Keratinocyte (primary cell): ENCODE data around the gene HK2. TPM values are rescaled to one million over a fixed set of nuclear protein-coding genes. Genes with fewer than 3 reads are reported as not detected.

ENCODE experiments used
- DNase-seq: peaks from one replicate; pipeline ENCODE4 v3.0.0-alpha.2; 2011; ENCODE audit warnings: low read depth, missing footprints, low spot score
- FAIRE-seq: peaks from 2 replicates; lab custom pipeline; 2011; peaks lifted over from hg19 to GRCh38; lab: Jason Lieb, UNC
- H2AFZ ChIP-seq: 2 replicates; pipeline ENCODE4 v1.6.0; 2012; ENCODE audit warnings: low read length, control low read depth, inconsistent platforms; ENCODE audit not compliant: control insufficient read depth
- H3K27ac ChIP-seq: 2 replicates; pipeline ENCODE4 v1.5.1; 2011; ENCODE audit warnings: low read length; ENCODE audit not compliant: control insufficient read depth, insufficient read depth
- H3K27me3 ChIP-seq: 3 replicates; pipeline ENCODE4 v1.6.0; 2011; ENCODE audit warnings: low read length; ENCODE audit not compliant: control insufficient read depth, insufficient read depth; ENCODE audit errors: extremely low read depth
- H3K36me3 ChIP-seq, 2 experiments: 2 replicates in 1 of 2; 3 replicates in 1 of 2; pipeline ENCODE4 v1.5.1; 2011; ENCODE audit warnings: low read length in 2 of 2, mild to moderate bottlenecking in 1 of 2; ENCODE audit not compliant: control insufficient read depth in 2 of 2, insufficient read depth in 2 of 2; ENCODE audit errors: extremely low read depth in 1 of 2
- H3K4me1 ChIP-seq: 3 replicates; pipeline ENCODE4 v1.5.1; 2011; ENCODE audit warnings: low read length; ENCODE audit not compliant: control insufficient read depth, insufficient read depth; ENCODE audit errors: extremely low read depth
- H3K4me2 ChIP-seq: 3 replicates; pipeline ENCODE4 v1.6.0; 2011; ENCODE audit warnings: low read depth, low read length; ENCODE audit not compliant: control insufficient read depth, insufficient read depth; ENCODE audit errors: extremely low read depth
- H3K4me3 ChIP-seq, 3 experiments: fragments of 200-600 bp in 1 of 3; sonication (generic) in 1 of 3; 2 replicates in 2 of 3; 3 replicates in 1 of 3; pipeline ENCODE4 v1.5.1; 2011 to 2016; ENCODE audit warnings: low read length in 3 of 3, mild to moderate bottlenecking in 3 of 3, control low read depth in 2 of 3, inconsistent platforms in 1 of 3, low read depth in 1 of 3, mixed read lengths in 1 of 3, mixed run types in 1 of 3, moderate library complexity in 1 of 3; ENCODE audit not compliant: control insufficient read depth in 2 of 3, insufficient read depth in 2 of 3; ENCODE audit errors: extremely low read depth in 1 of 3
- H3K79me2 ChIP-seq: 2 replicates; pipeline ENCODE4 v1.6.0; 2012; ENCODE audit warnings: low read length; ENCODE audit not compliant: control insufficient read depth, insufficient read depth
- H3K9ac ChIP-seq: 3 replicates; pipeline ENCODE4 v1.6.0; 2011; ENCODE audit warnings: low read length; ENCODE audit not compliant: control insufficient read depth, insufficient read depth; ENCODE audit errors: extremely low read depth
- H3K9me1 ChIP-seq: 3 replicates; pipeline ENCODE4 v1.6.0; 2011; ENCODE audit warnings: low read length; ENCODE audit not compliant: control insufficient read depth, insufficient read depth; ENCODE audit errors: extremely low read depth
- H3K9me3 ChIP-seq: 2 replicates; pipeline ENCODE4 v1.5.1; 2012; ENCODE audit warnings: low read depth, low read length; ENCODE audit not compliant: control insufficient read depth
- H4K20me1 ChIP-seq: 3 replicates; pipeline ENCODE4 v1.6.0; 2011; ENCODE audit warnings: low read length; ENCODE audit not compliant: control insufficient read depth, insufficient read depth; ENCODE audit errors: extremely low read depth
- CTCF ChIP-seq, 3 experiments: IDR thresholded peaks in 1 of 3; conservative IDR thresholded peaks in 1 of 3; optimal IDR thresholded peaks in 1 of 3; 2 replicates in 2 of 3; 3 replicates in 1 of 3; pipeline versions ENCODE3 to v1.5.1; 2011; ENCODE audit warnings: low read length in 3 of 3, mild to moderate bottlenecking in 3 of 3, moderate library complexity in 2 of 3, control low read depth in 1 of 3, inconsistent platforms in 1 of 3; ENCODE audit not compliant: insufficient read depth in 2 of 3; ENCODE audit errors: extremely low read depth in 1 of 3
- EZH2 ChIP-seq: IDR thresholded peaks from one replicate; pipeline ENCODE4 v1.6.1; 2012; ENCODE audit warnings: inconsistent platforms, mild to moderate bottlenecking, low read length, moderate library complexity
- dilution Hi-C: fragments of 300-500 bp; cut with MboI; formaldehyde crosslinking; loops from one replicate; pipeline ENCODE4 v1.7.0; 2020; ENCODE audit warnings: low sequenced_read_pairs; ENCODE audit not compliant: extremely low pct_ligation_motif_present
- polyA plus RNA-seq, 5 experiments: library from polyadenylated mRNA; depleted of rRNA in 3 of 5; stranded (reverse) in 3 of 5; stranded (forward) in 1 of 5; unstranded in 1 of 5; fragments of >200 nt; gene quantifications; 1 replicate in 1 of 5; 2 replicates in 3 of 5; 3 replicates in 1 of 5; pipeline versions ENCODE4 v1.2.1 to v1.2.3, GENCODE V29; 2011 to 2012; ENCODE audit warnings: missing spikeins in 2 of 5, low read depth in 1 of 5, low replicate concordance in 1 of 5

HK2 gene
- polyA plus RNA-seq, 1 donor (not counting 4 experiments of a cell fraction or from before 2014, with no cell fraction given): 27.1 TPM

DNA sequence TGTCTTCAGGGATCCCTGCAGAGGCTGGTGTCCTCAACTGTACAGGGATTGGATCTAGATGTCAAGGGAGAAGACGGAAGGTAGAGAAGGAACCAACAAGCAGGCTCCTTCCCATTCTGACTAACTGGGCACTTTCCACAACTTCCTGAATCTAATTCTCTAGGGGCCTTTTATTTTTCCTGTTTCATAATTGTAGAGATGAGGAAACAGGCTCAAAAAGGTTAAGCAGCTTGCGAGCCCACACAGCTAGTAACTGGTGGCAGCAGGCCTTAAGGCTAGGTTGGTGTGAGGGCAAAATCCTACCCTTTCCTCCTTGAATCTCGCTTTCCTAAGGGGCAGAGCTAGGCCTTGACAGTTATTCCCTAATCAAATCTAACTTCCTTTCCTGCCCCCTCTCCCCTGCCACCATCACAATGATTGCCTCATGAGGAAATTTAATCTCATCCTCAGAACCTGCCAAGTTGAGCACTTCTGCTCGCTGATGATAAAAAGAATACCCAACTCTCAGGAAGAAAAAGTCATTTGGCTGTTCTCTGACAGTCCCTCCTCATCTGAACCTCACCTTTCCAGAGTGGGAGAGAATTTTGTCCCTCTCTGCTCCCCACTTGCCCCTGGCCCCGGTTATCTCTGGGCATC, 88.8 kb downstream of the HK2 start:
- H4K20me1 ChIP-seq: no peaks in the 10 kb centered on the region
- FAIRE-seq (no peak), DNase-seq (no peak)
- dilution Hi-C loops: no loop called here
- no peak overlapping the region for H3K27ac ChIP-seq
- H3K27me3 ChIP-seq: no peaks in the 10 kb centered on the region
- no peaks in the 10 kb centered on the region for H3K9me1 ChIP-seq
- no peaks in the 10 kb centered on the region for H3K9me3 ChIP-seq
- H3K4me1 ChIP-seq: peaks cover 3% of the 10 kb centered on the region
- no peaks in the 10 kb centered on the region for H3K79me2 ChIP-seq
- TF ChIP-seq CTCF (optimal IDR thresholded peaks at IDR 0.05 in 1 of 3, IDR thresholded peaks at IDR 0.05 in 1 of 3, conservative IDR thresholded peaks at IDR 0.05 in 1 of 3; ENCODE audit: extremely low read depth in 1 of 3, insufficient read depth in 2 of 3, low read length in 3 of 3) (no peak), EZH2 (no peak)
- H3K9ac ChIP-seq: no peak overlapping the region
- H3K4me2 ChIP-seq: no peak overlapping the region
- no peaks in the 10 kb centered on the region for H3K36me3 ChIP-seq
- H3K4me3 ChIP-seq: no peak overlapping the region
- no peak overlapping the region for H2AFZ ChIP-seq

DNA sequence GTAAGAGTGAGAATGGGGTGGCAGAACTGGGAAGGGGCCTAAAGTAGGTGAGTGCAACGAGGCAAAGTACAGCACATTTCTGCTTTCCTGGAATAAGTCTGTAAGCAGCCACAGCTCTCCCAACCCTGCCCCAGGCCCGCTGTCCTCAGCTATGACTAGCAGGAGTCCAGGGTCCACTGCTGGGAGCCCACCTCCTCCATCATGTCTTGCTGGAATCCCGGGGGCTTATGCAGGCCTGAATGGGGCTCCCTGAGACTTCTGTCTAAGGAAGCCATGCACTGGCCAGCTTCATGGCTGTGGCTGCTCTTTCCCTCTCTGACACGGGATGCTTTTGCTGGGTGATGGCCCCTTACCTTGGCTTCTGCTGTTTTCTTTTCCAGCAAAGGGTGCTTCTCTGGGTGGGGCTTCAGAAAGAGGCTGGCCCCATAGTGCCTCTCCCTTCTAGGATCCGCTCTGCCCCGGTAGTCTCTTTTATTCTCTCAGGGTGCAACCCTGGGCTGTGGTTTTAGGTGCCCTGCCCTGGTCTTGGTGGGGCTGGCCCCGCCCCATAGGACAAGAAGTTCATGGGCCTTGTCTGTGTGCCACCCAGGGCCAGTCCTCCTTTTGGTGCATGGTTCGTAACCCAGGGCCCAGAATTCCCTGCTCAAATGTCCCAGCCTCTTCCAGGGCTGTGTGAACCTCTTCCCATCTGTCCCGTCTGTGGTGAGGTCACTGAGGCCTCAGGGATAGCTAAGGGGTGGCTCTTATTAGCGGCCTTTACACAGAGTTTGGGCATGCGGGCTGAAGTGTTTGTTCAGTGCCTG, 90.7 kb downstream of the HK2 start:
- no peaks in the 10 kb centered on the region for H3K4me1 ChIP-seq
- dilution Hi-C loops: no loop called here
- H3K27me3 ChIP-seq: no peaks in the 10 kb centered on the region
- H3K27ac ChIP-seq: no peak overlapping the region
- DNase-seq (no peak), FAIRE-seq (no peak)
- no peaks in the 10 kb centered on the region for H3K79me2 ChIP-seq
- no peaks in the 10 kb centered on the region for H3K9me1 ChIP-seq
- no peak overlapping the region for H2AFZ ChIP-seq
- no peak for TF ChIP-seq EZH2
- no peak for TF ChIP-seq CTCF (optimal IDR thresholded peaks at IDR 0.05 in 1 of 3, IDR thresholded peaks at IDR 0.05 in 1 of 3, conservative IDR thresholded peaks at IDR 0.05 in 1 of 3; ENCODE audit: extremely low read depth in 1 of 3, insufficient read depth in 2 of 3, low read length in 3 of 3)
- H3K4me2 ChIP-seq: no peak overlapping the region
- H3K36me3 ChIP-seq: no peaks in the 10 kb centered on the region
- H3K9ac ChIP-seq: no peak overlapping the region
- no peaks in the 10 kb centered on the region for H4K20me1 ChIP-seq
- no peak overlapping the region for H3K4me3 ChIP-seq
- H3K9me3 ChIP-seq: no peaks in the 10 kb centered on the region
